Stomach (tissue), 9 donors: ENCODE data around the gene PCDH20. TPM values are rescaled to one million over a fixed set of nuclear protein-coding genes. Genes with fewer than 3 reads are reported as not detected.

Source experiments
- DNase-seq, 2 donors: peaks; one replicate each; pipeline versions ENCODE4 v3.0.0 to v3.0.0-alpha.2; 2013 to 2019
- H3K27ac ChIP-seq, 5 donors: fragments of 200-600 bp in 4 of 5; sonication (generic) in 4 of 5; one replicate each; pipeline ENCODE4 v1.5.1; 2013 to 2019; ENCODE audit warnings: mild to moderate bottlenecking in 1 of 5, moderate library complexity in 1 of 5
- H3K27me3 ChIP-seq, 3 donors: fragments of 200-600 bp; sonication (generic); one replicate each; pipeline ENCODE4 v1.5.1; 2017 to 2019; ENCODE audit warnings: mixed run types in 1 of 3
- H3K36me3 ChIP-seq, 4 donors: fragments of 200-600 bp; sonication (generic); 1 replicate in 3 of 4; 2 replicates in 1 of 4; pipeline ENCODE4 v1.5.1; 2016 to 2019
- H3K4me1 ChIP-seq, 4 donors: fragments of 200-600 bp; sonication (generic); one replicate each; pipeline ENCODE4 v1.5.1; 2016 to 2019
- H3K4me3 ChIP-seq, 4 donors: fragments of 200-600 bp; sonication (generic) in 3 of 4; one replicate each; pipeline ENCODE4 v1.5.1; 2016 to 2019; ENCODE audit warnings: mild to moderate bottlenecking in 1 of 4
- H3K9me3 ChIP-seq, 4 donors: fragments of 200-600 bp; sonication (generic); one replicate each; pipeline ENCODE4 v1.5.1; 2016 to 2019
- EP300 ChIP-seq: sonication (generic); formaldehyde crosslinking; IDR thresholded peaks from one replicate; pipeline ENCODE4 v1.6.1; 2017; ENCODE audit warnings: antibody characterized with exemption
- POLR2A ChIP-seq, 4 donors: fragments of 450-650 bp; IDR thresholded peaks; one replicate each; pipeline ENCODE4 v1.6.1; 2016; ENCODE audit warnings: antibody characterized with exemption in 4 of 4, control low read depth in 2 of 4, mild to moderate bottlenecking in 1 of 4, moderate library complexity in 1 of 4
- POLR2AphosphoS5 ChIP-seq, 3 donors: sonication (generic); formaldehyde crosslinking; IDR thresholded peaks; one replicate each; pipeline ENCODE4 v1.6.1; 2016; ENCODE audit warnings: antibody characterized with exemption in 3 of 3
- WGBS, 5 donors: extraction: QIAGEN DNeasy Blood & Tissue Kit in 3 of 5; methylation state at CpG; one replicate each; pipeline versions ENCODE4 v1.1.5 to v1.1.7; 2013 to 2018; 5-methylcytosine and 5-hydroxymethylcytosine counted together
- intact Hi-C: fragments of 100-400 bp; cut with DNase I; formaldehyde crosslinking; loops from one replicate; pipeline ENCODE4 v1.15.1; 2023; ENCODE audit warnings: low total_unique reads
- polyA plus RNA-seq, 3 donors: library from polyadenylated mRNA; stranded (reverse); fragments of 200-250 nt; gene quantifications; one replicate each; pipeline ENCODE4 v1.2.3, GENCODE V29; 2013
- total RNA-seq, 5 donors: library from RNA; depleted of rRNA; stranded (reverse); fragments of >200 nt; gene quantifications; one replicate each; pipeline versions ENCODE4 v1.1.0 to v1.2.3, GENCODE V29; 2014 to 2016
- TF ChIP-seq, protein P1 (sequence below), 7 experiments: fragments of 450-650 bp in 4 of 7; fragments of 200-600 bp in 3 of 7; sonication (generic) in 3 of 7; IDR thresholded peaks; one replicate each; pipeline ENCODE4 v1.5.1; 2016 to 2019; ENCODE audit warnings: antibody characterized with exemption in 7 of 7, control low read depth in 2 of 7, mild to moderate bottlenecking in 1 of 7
- donor health status: healthy with polysubstance abuse.
- donor health status: Bipolar disorder and iron deficiency.
- donor health status: healthy.

The PCDH20 gene
- total and polyA plus RNA-seq, 8 donors, result 0.53 to 18.0 (median 1.5) TPM; not detected in 2

DNA sequence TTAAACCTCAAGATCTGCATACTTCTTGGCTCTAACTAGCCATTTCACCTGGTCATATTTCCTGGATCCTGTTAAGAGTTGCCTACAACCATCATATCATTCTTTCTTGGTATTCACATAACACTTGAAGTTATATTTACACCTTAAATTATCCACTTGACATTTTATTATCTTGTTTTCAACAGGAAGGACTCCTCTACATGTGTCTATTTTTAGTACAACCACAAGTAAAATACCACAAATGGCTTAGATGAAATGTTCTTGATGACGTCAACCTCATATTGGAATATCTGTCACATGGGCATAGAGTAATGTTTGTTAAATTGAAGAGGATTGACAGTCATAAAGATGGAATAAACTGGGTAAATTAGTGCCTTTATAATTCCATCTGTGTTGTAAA is 9.4 kb downstream of the PCDH20 start:
- WGBS, 5 donors, result 68 to 85% (median 70%) methylated on average over 1 of the region's 1 CpG
- Histone ChIP-seq H3K4me3 (no peak overlapping the region), H3K27ac (no peak overlapping the region), H3K36me3 (no peaks in the 10 kb centered on the region), H3K4me1 (no peaks in the 10 kb centered on the region), H3K27me3 (no peaks in the 10 kb centered on the region), H3K9me3 (no peaks in the 10 kb centered on the region)
- TF ChIP-seq POLR2A (IDR thresholded peaks at IDR 0.05) (no peak), POLR2AphosphoS5 (IDR thresholded peaks at IDR 0.05) (no peak), EP300 (no peak)
- TF ChIP-seq, protein P1, sequence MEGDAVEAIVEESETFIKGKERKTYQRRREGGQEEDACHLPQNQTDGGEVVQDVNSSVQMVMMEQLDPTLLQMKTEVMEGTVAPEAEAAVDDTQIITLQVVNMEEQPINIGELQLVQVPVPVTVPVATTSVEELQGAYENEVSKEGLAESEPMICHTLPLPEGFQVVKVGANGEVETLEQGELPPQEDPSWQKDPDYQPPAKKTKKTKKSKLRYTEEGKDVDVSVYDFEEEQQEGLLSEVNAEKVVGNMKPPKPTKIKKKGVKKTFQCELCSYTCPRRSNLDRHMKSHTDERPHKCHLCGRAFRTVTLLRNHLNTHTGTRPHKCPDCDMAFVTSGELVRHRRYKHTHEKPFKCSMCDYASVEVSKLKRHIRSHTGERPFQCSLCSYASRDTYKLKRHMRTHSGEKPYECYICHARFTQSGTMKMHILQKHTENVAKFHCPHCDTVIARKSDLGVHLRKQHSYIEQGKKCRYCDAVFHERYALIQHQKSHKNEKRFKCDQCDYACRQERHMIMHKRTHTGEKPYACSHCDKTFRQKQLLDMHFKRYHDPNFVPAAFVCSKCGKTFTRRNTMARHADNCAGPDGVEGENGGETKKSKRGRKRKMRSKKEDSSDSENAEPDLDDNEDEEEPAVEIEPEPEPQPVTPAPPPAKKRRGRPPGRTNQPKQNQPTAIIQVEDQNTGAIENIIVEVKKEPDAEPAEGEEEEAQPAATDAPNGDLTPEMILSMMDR (IDR thresholded peaks at IDR 0.05), result no peak
- intact Hi-C loops, result no loop called here
- no peak for DNase-seq

DNA sequence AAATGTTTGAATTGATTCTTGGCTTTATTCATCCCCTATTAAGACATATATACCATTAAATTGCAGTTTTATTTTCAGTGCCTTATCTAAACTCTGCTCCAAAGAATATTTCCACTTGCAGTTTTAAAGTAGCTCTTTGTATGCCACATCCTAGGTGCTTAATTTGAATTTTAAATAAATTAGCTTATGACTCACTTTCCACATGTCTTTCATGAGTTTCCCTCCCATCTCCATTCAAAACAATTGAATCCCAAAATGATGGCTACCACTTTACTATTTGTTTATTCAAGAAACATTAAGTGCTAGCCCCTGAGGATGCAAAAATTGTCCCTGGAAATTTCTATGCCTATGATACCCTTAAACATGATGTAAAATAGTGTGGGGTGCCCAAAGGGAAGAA is 19.5 kb downstream of the PCDH20 start:
- intact Hi-C loops, result no loop called here
- no peak for TF ChIP-seq EP300
- TF ChIP-seq, protein P1 (IDR thresholded peaks at IDR 0.05), result no peak
- TF ChIP-seq POLR2A (IDR thresholded peaks at IDR 0.05), result no peak
- no peak for TF ChIP-seq POLR2AphosphoS5 (IDR thresholded peaks at IDR 0.05)
- no peak for DNase-seq

DNA sequence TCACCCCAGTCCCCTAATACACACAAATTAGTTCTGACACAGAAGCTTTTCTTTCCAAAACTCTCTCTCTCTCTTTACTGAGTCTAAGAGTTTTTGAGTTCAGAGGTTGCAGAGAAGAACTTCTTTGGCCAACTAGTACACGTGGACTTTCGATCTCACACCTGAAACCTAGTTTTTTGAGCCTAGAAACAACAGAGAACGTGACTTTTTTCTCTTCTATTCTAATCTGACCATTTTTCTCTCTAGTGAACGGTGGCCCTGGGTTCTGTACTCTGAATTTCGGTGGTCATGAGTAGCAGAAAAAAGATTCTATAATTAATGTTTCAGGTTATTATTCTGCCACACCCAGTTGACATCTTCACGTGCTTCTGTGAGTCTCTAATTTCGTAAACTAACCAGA is 24.2 kb downstream of the PCDH20 start:
- H3K4me1 ChIP-seq, result no peaks in the 10 kb centered on the region
- TF ChIP-seq POLR2A (IDR thresholded peaks at IDR 0.05), result no peak
- TF ChIP-seq, protein P1 (IDR thresholded peaks at IDR 0.05), result no peak
- TF ChIP-seq POLR2AphosphoS5 (IDR thresholded peaks at IDR 0.05), result no peak
- no peak for TF ChIP-seq EP300
- intact Hi-C loops, result no loop called here
- H3K36me3 ChIP-seq, result no peaks in the 10 kb centered on the region
- H3K27me3 ChIP-seq, result no peaks in the 10 kb centered on the region
- H3K27ac ChIP-seq, result no peak overlapping the region
- WGBS, 5 donors, result 74 to 77% (median 75%) methylated on average over 7 of the region's 7 CpGs
- no peaks in the 10 kb centered on the region for H3K9me3 ChIP-seq
- H3K4me3 ChIP-seq, result no peak overlapping the region
- no peak for DNase-seq

More for the DNA sequence above, 19.5 kb downstream of the PCDH20 start:
- no peaks in the 10 kb centered on the region for H3K27me3 ChIP-seq
- no peaks in the 10 kb centered on the region for H3K4me1 ChIP-seq
- H3K9me3 ChIP-seq, result no peaks in the 10 kb centered on the region
- H3K4me3 ChIP-seq, result no peak overlapping the region
- no peaks in the 10 kb centered on the region for H3K36me3 ChIP-seq
- H3K27ac ChIP-seq, result no peak overlapping the region

GRCh38 chr13:61387694-61388093 is 28.0 kb downstream of the PCDH20 start:
- Histone ChIP-seq H3K27ac (no peak overlapping the region), H3K27me3 (no peaks in the 10 kb centered on the region), H3K4me3 (no peak overlapping the region), H3K9me3 (no peaks in the 10 kb centered on the region), H3K4me1 (no peaks in the 10 kb centered on the region), H3K36me3 (no peaks in the 10 kb centered on the region)
- DNase-seq, result no peak
- intact Hi-C loops, result no loop called here
- WGBS, 5 donors, result 45 to 66% (median 64%) methylated on average over 3 of the region's 3 CpGs
- TF ChIP-seq POLR2A (IDR thresholded peaks at IDR 0.05), result no peak
- TF ChIP-seq EP300, result no peak
- no peak for TF ChIP-seq POLR2AphosphoS5 (IDR thresholded peaks at IDR 0.05)
- TF ChIP-seq, protein P1 (IDR thresholded peaks at IDR 0.05), result no peak
